Right renal pelvis (tissue), 4 donors: ENCODE data around the gene ANKRD13C. TPM values are rescaled to one million over a fixed set of nuclear protein-coding genes. Genes with fewer than 3 reads are reported as not detected.
A peak's percentile ranks its signal among the peaks of the same experiment; 100 is the strongest.
"Not testable (repeated sequence)": the region's sequence is repeated elsewhere in the genome, so short reads cannot be mapped to it uniquely, and the experiment has no call there.

ENCODE experiments used
- DNase-seq, 4 donors: peaks; one replicate each; pipeline ENCODE4 v3.0.0-alpha.2; 2013; ENCODE audit warnings: low read depth in 4 of 4, low spot score in 3 of 4, missing footprints in 1 of 4
- polyA plus RNA-seq, 4 donors: library from polyadenylated mRNA; unstranded; fragments of 120-200 nt; gene quantifications; one replicate each; pipeline ENCODE4 v1.2.1, GENCODE V29; 2013; ENCODE audit not compliant: insufficient read length in 4 of 4

ANKRD13C gene
- 10 to 100 TPM; 26.5 to 41.8 (median 35.1) TPM for polyA plus RNA-seq

GRCh38 chr1:70354332-70355110 lies at the start of gene ANKRD13C:
TSS of gene ANKRD13C (minus strand) at chr1:70354722. CDS start at chr1:70354408, 314 bp downstream.
- peak; percentile 88 to 96 (median 95) for DNase-seq

GRCh38 chr1:70403759-70404158 lies 49.2 kb upstream of the ANKRD13C start:
- DNase-seq: no peak

- no peak for DNase-seq
These were observed 47.5 kb upstream of the ANKRD13C start for GRCh38 chr1:70401974-70402373.

- no peak for DNase-seq
These were observed 45.8 kb upstream of the ANKRD13C start for GRCh38 chr1:70400335-70400734.

- no peak for DNase-seq
These were observed 42.5 kb upstream of the ANKRD13C start for GRCh38 chr1:70397013-70397412.

GRCh38 chr1:70396607-70397006 lies 42.1 kb upstream of the ANKRD13C start:
- DNase-seq: no peak

GRCh38 chr1:70392626-70393025 lies 38.1 kb upstream of the ANKRD13C start:
- no peak for DNase-seq

- no peak for DNase-seq
These were observed 33.0 kb upstream of the ANKRD13C start for GRCh38 chr1:70387507-70387906.

- DNase-seq: no peak
These were observed 31.6 kb upstream of the ANKRD13C start for GRCh38 chr1:70386121-70386520.

- no peak for DNase-seq
These were observed 31.0 kb upstream of the ANKRD13C start for GRCh38 chr1:70385477-70385876.

GRCh38 chr1:70384542-70384941 lies 30.0 kb upstream of the ANKRD13C start:
- DNase-seq: no peak

- no peak for DNase-seq
These were observed 29.0 kb upstream of the ANKRD13C start for GRCh38 chr1:70383483-70383882.

- no peak for DNase-seq
These were observed 28.2 kb upstream of the ANKRD13C start for GRCh38 chr1:70382682-70383081.

- DNase-seq: no peak
These were observed 21.7 kb upstream of the ANKRD13C start for GRCh38 chr1:70376196-70376595.

GRCh38 chr1:70373580-70373979 lies 19.1 kb upstream of the ANKRD13C start:
- DNase-seq: not testable (repeated sequence)

- no peak for DNase-seq
These were observed 17.9 kb upstream of the ANKRD13C start for GRCh38 chr1:70372426-70372825.

GRCh38 chr1:70371586-70371985 lies 17.1 kb upstream of the ANKRD13C start:
- DNase-seq: not testable (repeated sequence)

GRCh38 chr1:70367397-70367796 lies 12.9 kb upstream of the ANKRD13C start:
- not testable (repeated sequence) for DNase-seq

GRCh38 chr1:70366997-70367396 lies 12.5 kb upstream of the ANKRD13C start:
- not testable (repeated sequence) for DNase-seq

- not testable (repeated sequence) for DNase-seq
These were observed 12.0 kb upstream of the ANKRD13C start for GRCh38 chr1:70366425-70366952.

- DNase-seq: no peak
These were observed 9.9 kb upstream of the ANKRD13C start for GRCh38 chr1:70364439-70364838.

GRCh38 chr1:70361727-70362398 lies 7.3 kb upstream of the ANKRD13C start:
- DNase-seq: no peak
